ENCODE data around the gene FETUB. TPM values are rescaled to one million over a fixed set of nuclear protein-coding genes. Genes with fewer than 3 reads are reported as not detected.

Gene FETUB
- total and polyA plus RNA-seq, 2 donors (not counting 1 experiment from before 2014, with no cell fraction given): not detected

DNA sequence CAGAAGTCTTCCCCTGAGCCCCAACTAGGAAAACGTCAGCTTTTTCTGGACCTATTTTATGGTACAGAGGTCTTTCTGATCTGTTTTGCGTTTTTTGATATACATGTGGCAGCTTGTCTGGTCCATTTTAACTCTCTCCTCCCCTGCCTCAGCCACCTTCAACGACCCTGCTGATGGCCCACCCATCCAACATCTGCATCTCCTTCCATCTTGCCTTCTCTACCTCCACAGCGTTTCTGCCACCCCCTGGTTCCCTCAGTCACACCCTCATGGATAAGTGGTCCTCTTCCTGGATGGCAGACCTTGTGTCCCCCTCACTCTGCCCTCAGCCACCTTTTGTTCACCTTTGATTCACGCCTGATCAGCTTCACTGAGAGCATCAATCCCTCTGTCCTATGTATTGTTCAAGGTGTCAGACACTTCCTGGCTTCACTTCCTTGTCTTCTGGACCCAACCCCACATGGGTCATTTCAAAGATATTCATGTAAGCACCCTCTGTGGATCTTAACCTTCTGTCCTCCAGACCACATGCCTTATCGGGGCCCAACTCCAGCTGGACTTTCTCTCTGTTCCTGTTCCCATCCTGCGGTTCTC, 13.8 kb upstream of the FETUB start:
- no peaks in the 10 kb centered on the region for H3K4me1 ChIP-seq (ENCODE audit: control insufficient read depth in 2 of 2, insufficient read depth in 2 of 2, low read length in 2 of 2)
- H4K20me1 ChIP-seq (ENCODE audit: control insufficient read depth, insufficient read depth, low read length, poor library complexity, severe bottlenecking): no peaks in the 10 kb centered on the region
- peaks cover 0 to 6% (median 2%) of the 10 kb centered on the region in 4 experiments for H3K27me3 ChIP-seq (replicated peaks in 1 of 4; ENCODE audit: control extremely low read depth in 1 of 4, control insufficient read depth in 3 of 4, insufficient read depth in 4 of 4, low read length in 3 of 4)
- no peaks in the 10 kb centered on the region for H3K79me2 ChIP-seq (ENCODE audit: control insufficient read depth, insufficient read depth, low read length)
- H3K4me2 ChIP-seq (replicated peaks; ENCODE audit: low read depth, low read length, poor library complexity, severe bottlenecking): no peak overlapping the region
- H3K27ac ChIP-seq (ENCODE audit: low read length in 2 of 2): no peak overlapping the region
- no peak overlapping the region for H3K27ac Mint-ChIP-seq
- peaks cover 29% of the 10 kb centered on the region for H3K27me3 Mint-ChIP-seq
- POLR2A ChIA-PET: no interaction called here
- CTCF ChIA-PET: interaction anchor here (5.1 kb wide), 1 partner anchor 10 kb away, joined by 43 read pairs; no protein-coding TSS in a partner anchor
- H3K9ac ChIP-seq (ENCODE audit: low read length): no peak overlapping the region
- no peaks in the 10 kb centered on the region for H3K9me3 Mint-ChIP-seq (ENCODE audit: insufficient read depth)
- intact Hi-C loops (cut with micrococcal nuclease): no loop called here
- no peaks in the 10 kb centered on the region for H3K9me3 ChIP-seq (ENCODE audit: control extremely low read depth in 1 of 3, control insufficient read depth in 2 of 3, insufficient read depth in 1 of 3, low read length in 2 of 3)
- 82% methylated on average over 5 of the region's 7 CpGs for WGBS (ENCODE audit: insufficient coverage)
- no peaks in the 10 kb centered on the region for H3K36me3 ChIP-seq (replicated peaks in 1 of 2; ENCODE audit: control extremely low read depth in 1 of 2, control insufficient read depth in 1 of 2, extremely low read depth in 1 of 2, insufficient read depth in 2 of 2, low read length in 1 of 2)
- ATAC-seq (ENCODE audit: low read depth) (no peak), DNase-seq (no peak)
- H2AFZ ChIP-seq (ENCODE audit: insufficient read depth, low read depth, low read length, poor library complexity, severe bottlenecking): no peak overlapping the region
- TF ChIP-seq, protein P1, sequence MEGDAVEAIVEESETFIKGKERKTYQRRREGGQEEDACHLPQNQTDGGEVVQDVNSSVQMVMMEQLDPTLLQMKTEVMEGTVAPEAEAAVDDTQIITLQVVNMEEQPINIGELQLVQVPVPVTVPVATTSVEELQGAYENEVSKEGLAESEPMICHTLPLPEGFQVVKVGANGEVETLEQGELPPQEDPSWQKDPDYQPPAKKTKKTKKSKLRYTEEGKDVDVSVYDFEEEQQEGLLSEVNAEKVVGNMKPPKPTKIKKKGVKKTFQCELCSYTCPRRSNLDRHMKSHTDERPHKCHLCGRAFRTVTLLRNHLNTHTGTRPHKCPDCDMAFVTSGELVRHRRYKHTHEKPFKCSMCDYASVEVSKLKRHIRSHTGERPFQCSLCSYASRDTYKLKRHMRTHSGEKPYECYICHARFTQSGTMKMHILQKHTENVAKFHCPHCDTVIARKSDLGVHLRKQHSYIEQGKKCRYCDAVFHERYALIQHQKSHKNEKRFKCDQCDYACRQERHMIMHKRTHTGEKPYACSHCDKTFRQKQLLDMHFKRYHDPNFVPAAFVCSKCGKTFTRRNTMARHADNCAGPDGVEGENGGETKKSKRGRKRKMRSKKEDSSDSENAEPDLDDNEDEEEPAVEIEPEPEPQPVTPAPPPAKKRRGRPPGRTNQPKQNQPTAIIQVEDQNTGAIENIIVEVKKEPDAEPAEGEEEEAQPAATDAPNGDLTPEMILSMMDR (IDR thresholded peaks at IDR 0.05): no peak
- no peak for TF ChIP-seq EZH2 (IDR thresholded peaks at IDR 0.05; ENCODE audit: borderline replicate concordance, insufficient read depth, low read depth, low read length, poor library complexity, severe bottlenecking)
- no peaks in the 10 kb centered on the region for H3K4me1 Mint-ChIP-seq
- H3K4me3 Mint-ChIP-seq: no peak overlapping the region
- H3K4me3 ChIP-seq (ENCODE audit: control extremely low read depth in 1 of 5, extremely low read depth in 1 of 5, insufficient read depth in 1 of 5, low read depth in 2 of 5, low read length in 4 of 5): no peak overlapping the region

DNA sequence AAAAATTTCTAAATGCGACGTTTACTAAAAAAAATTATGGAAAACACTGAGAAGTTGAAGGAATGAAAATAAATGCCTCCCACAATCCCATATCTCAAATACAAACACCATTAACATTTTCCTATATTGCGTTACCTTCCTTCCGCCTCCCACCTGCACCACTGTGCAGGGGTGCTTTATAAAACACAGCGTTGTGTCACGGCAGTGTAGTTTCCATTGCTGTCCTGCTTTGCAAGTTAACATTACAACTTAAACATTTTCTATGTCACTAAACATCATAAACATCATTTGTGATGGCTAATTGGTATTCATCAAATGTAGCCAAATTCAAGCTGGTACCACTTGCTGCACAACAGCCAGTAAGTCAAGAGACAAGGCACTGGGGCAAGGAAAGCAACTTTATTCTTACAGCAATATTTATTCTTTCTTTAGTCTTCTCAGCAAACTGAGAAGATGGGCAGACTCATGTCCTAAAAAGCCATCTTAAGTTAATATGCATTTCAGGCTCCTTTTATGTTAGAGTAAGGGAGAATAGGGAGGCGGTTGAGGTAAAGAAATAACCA, 12.3 kb upstream of the FETUB start:
- H2AFZ ChIP-seq (ENCODE audit: insufficient read depth, low read depth, low read length, poor library complexity, severe bottlenecking): no peak overlapping the region
- ChIA-PET CTCF (interaction anchor here (5.1 kb wide), 1 partner anchor 12 kb away, joined by 43 read pairs; no protein-coding TSS in a partner anchor), POLR2A (no interaction called here)
- H3K36me3 ChIP-seq (replicated peaks in 1 of 2; ENCODE audit: control extremely low read depth in 1 of 2, control insufficient read depth in 1 of 2, extremely low read depth in 1 of 2, insufficient read depth in 2 of 2, low read length in 1 of 2): no peaks in the 10 kb centered on the region
- peaks cover 0 to 6% (median 0%) of the 10 kb centered on the region in 4 experiments for H3K27me3 ChIP-seq (replicated peaks in 1 of 4; ENCODE audit: control extremely low read depth in 1 of 4, control insufficient read depth in 3 of 4, insufficient read depth in 4 of 4, low read length in 3 of 4)
- 95% methylated on average over 4 of the region's 7 CpGs for WGBS (ENCODE audit: insufficient coverage)
- TF ChIP-seq, protein P1 (IDR thresholded peaks at IDR 0.05): no peak
- TF ChIP-seq EZH2 (IDR thresholded peaks at IDR 0.05; ENCODE audit: borderline replicate concordance, insufficient read depth, low read depth, low read length, poor library complexity, severe bottlenecking): no peak
- ATAC-seq (ENCODE audit: low read depth): no peak
- no peaks in the 10 kb centered on the region for H3K79me2 ChIP-seq (ENCODE audit: control insufficient read depth, insufficient read depth, low read length)
- H3K4me2 ChIP-seq (replicated peaks; ENCODE audit: low read depth, low read length, poor library complexity, severe bottlenecking): no peak overlapping the region
- no peaks in the 10 kb centered on the region for H4K20me1 ChIP-seq (ENCODE audit: control insufficient read depth, insufficient read depth, low read length, poor library complexity, severe bottlenecking)
- no peak overlapping the region for H3K4me3 ChIP-seq (ENCODE audit: control extremely low read depth in 1 of 5, extremely low read depth in 1 of 5, insufficient read depth in 1 of 5, low read depth in 2 of 5, low read length in 4 of 5)
- H3K4me1 Mint-ChIP-seq: no peaks in the 10 kb centered on the region
- H3K4me3 Mint-ChIP-seq: no peak overlapping the region
- DNase-seq: no peak
- no peaks in the 10 kb centered on the region for H3K9me3 ChIP-seq (ENCODE audit: control extremely low read depth in 1 of 3, control insufficient read depth in 2 of 3, insufficient read depth in 1 of 3, low read length in 2 of 3)
- H3K4me1 ChIP-seq (ENCODE audit: control insufficient read depth in 2 of 2, insufficient read depth in 2 of 2, low read length in 2 of 2): no peaks in the 10 kb centered on the region
- peaks cover 22% of the 10 kb centered on the region for H3K27me3 Mint-ChIP-seq
- H3K27ac Mint-ChIP-seq: no peak overlapping the region
- intact Hi-C loops (cut with micrococcal nuclease): no loop called here
- no peak overlapping the region for H3K27ac ChIP-seq (ENCODE audit: low read length in 2 of 2)
- H3K9me3 Mint-ChIP-seq (ENCODE audit: insufficient read depth): no peaks in the 10 kb centered on the region
- no peak overlapping the region for H3K9ac ChIP-seq (ENCODE audit: low read length)
